T-helper 1 cell (primary cell): ENCODE data around the gene TUBG2.

Source experiments
- DNase-seq, 5 donors: peaks; one replicate each; pipeline ENCODE4 v3.0.0-alpha.2; 2012 to 2020

Gene TUBG2

DNA sequence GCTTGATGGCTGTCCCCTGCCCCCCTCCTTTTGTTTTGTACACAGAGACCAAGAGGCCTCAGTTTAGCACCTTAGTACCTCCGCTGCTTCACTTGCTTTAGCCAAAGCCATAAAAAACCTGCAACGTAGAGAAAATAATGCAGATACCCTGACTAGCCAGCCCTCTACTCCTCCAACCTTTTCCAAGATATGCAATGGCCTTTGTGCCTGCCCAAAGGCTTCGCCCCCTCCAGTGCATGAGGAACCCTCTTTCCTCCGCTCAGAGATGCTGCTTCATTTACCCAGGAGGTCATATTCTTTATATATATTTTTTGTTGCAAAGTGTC lies 40.3 kb downstream of the TUBG2 start:
- no peak for DNase-seq

DNA sequence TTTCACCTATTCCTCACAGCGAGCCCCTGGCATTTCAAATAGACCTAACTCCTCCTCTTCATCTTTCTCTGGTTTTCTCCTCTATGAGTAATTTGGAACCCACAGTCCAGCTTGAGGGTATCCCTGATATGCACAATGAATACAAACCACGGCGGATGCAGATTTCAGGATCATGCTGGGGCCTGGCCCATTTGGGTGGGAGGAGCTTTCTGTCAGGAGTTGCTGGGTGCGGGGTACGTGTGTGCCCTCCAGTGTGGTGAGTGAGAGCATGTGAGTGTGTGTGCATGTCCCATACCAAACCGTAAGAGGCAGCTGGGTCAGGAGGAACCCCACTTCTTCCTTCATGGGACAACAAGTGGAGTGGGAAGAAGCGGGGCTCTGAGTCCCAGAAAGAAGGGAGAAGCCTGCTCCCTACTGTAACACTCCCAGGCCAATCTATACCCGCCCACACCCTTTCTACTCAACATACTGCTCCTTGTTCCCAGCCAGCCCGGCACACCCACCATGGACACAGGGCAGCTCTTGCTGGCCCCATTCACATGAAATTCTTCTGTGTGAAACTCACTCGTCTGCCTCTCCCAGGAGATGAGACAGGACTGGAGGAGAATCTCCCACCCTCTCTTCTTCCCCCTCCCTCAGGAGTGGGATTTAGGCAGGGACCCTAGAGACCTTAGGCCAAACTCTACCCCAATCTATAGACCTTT lies 41.7 kb downstream of the TUBG2 start:
- DNase-seq, result no peak

DNA sequence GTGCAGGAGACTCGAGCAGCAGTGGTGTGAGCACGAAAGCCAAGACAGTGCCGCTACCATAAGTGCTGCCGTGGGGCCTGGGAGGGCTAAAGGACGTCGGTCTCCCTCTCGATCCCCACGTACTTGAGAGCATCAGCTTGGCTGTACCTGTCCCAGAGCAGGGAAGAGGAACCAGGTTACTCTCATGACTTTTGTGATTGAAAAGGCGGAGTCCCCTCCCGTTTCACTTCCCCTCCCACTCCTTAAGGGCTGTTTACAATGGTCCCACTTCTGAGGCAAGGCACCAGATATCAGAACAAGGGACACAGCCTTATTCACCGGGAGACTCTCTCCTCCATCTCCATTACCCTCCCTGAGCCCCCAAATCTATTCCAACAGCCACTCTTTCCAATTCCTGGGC lies 43.4 kb downstream of the TUBG2 start:
- DNase-seq, result no peak

DNA sequence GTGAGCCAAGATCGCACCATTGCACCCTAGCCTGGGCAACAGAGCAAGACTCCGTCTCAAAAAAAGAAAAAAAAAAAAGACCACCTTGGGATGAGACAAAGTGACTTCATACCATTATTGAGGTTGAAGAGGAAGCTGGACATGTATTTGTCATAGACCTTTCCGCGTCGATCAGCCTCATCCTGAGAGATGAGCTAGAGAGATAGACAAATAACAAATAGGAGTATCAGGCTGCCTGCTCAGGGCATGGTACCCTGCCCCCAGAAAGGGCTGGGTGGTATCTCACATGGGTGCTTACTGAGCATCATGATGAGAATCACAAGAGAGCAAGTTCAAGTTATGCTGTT lies 45.4 kb downstream of the TUBG2 start:
- DNase-seq, result no peak

- peak in 1 of 5 donors; percentile 89 for DNase-seq
Measured at GRCh38 chr17:42704837-42705494, 45.9 kb downstream of the TUBG2 start.

GRCh38 chr17:42706732-42707131 lies 47.6 kb downstream of the TUBG2 start:
- peak in 4 of 5 donors; percentile 19 to 87 (median 45) for DNase-seq

DNA sequence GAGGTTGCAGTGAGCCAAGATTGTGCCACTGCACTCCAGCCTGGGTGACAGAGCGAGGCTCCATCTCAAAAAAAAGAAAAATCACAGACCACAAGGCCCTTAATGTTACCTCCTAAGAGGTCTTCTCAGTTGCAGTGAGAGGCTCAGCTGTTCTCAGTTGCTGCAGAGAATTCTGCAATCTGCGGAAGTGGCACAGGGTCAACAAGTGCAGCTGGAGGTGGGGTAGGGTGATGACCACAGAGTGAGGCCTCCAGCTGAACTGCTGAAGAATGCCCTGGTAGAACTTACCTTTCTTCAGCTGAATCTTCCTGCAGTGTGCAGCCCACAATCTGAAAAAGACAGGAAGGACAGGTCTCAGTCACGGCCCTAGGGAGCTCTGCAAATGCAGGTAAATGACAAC lies 49.5 kb downstream of the TUBG2 start:
- peak in 1 of 5 donors; percentile 23 for DNase-seq

DNA sequence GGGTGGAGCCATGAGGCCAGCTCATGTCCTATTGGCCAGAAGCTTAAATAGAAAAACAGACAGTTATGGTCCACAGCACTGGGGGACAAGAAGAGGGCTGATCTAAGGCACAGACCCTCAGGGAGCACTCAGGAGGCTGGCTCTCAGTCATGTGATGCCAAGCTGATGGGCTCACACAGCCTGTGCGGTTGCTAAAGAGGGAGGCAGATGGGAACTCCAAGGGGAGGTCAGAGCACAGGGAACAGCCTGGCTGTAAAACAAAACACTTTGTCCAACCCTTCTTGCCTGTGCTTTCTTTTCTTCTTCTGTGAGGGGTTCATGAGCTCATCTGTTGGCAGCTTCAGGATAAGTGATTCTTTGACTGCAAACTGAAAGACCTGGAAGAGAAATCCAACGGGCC lies 50.5 kb downstream of the TUBG2 start:
- no peak for DNase-seq
